ENCODE results near the gene RALGAPA2. TPM values are rescaled to one million over a fixed set of nuclear protein-coding genes. Genes with fewer than 3 reads are reported as not detected.

RALGAPA2 gene
- polyA plus RNA-seq, 1 donor from 2014 or later, result 5.4 TPM

DNA sequence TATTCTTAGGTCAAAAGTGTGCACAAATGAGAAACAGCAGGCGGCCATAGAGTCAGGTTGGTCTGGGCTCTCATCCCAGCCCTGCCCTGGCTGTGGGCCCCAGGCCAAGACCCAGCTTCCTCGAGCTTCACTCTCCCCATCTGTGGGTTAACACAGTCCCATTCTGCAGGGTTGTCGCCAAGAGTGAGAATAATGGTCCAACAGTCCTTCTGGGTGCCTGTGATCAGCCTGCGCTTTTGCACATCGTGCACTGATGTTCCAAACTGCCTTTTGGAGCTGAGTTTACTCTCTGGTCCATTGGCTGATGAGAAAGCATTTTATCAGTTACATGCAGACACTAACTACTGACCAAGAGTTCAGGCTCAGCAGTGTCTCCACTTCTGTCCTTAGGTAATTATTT is 261.9 kb downstream of the RALGAPA2 start:
- Mint-ChIP-seq H3K9me3 (no peaks in the 10 kb centered on the region), H3K27ac (no peak overlapping the region), H3K4me1 (peaks cover 10 to 21% (median 17%) of the 10 kb centered on the region in 3 donors), H3K36me3 (peaks cover 2% of the 10 kb centered on the region), H3K27me3 (no peaks in the 10 kb centered on the region), H3K4me3 (no peak overlapping the region)

DNA sequence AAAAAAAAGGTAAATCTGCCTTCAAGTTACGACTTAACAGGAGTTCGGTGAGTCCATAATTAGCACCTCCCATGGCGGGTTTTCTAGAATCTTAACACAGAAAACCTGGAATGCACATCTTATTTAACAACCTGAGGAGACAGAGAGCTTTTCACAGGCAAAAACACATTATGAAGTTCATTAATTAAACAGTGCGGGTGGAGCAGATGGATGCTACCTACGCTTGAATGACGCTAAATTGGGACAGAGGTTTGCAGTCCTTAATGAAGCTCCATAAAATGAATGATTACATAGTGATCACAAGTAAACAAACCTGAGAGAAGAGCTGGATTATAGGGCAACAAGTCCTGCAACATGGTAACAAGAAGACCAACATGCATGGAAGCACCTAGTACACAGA is 263.6 kb downstream of the RALGAPA2 start:
- Mint-ChIP-seq H3K9me3 (no peaks in the 10 kb centered on the region), H3K4me1 (peaks cover 10 to 19% (median 17%) of the 10 kb centered on the region in 3 donors)

DNA sequence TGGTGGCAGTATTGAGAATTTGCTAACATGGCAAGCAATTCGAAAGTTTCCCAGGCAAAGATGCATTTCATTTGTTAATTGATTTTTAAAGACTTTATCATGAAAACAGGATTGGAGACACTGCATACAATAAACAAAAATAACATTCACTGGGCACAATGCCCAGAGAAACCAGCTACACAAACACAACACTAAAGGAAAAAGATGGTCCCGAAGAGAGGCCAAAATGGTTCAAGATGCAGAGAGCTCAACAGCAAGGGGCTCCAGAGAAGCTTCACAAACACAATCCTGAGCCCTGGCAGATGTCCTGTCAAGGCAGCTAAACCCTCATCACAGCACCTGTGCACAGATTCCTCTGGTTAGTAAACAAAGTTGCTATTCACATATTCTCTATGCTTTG is 265.2 kb downstream of the RALGAPA2 start:
- no peak overlapping the region for H3K4me3 Mint-ChIP-seq
- peaks cover 4 to 11% (median 9%) of the 10 kb centered on the region in 3 donors for H3K4me1 Mint-ChIP-seq
- H3K36me3 Mint-ChIP-seq, result peaks cover 5% of the 10 kb centered on the region
- H3K27me3 Mint-ChIP-seq, result no peaks in the 10 kb centered on the region
- no peaks in the 10 kb centered on the region for H3K9me3 Mint-ChIP-seq
- H3K27ac Mint-ChIP-seq, result no peak overlapping the region

More for the DNA sequence above, 263.6 kb downstream of the RALGAPA2 start:
- Mint-ChIP-seq H3K4me3 (no peak overlapping the region), H3K36me3 (peaks cover 4% of the 10 kb centered on the region), H3K27ac (no peak overlapping the region), H3K27me3 (no peaks in the 10 kb centered on the region)

DNA sequence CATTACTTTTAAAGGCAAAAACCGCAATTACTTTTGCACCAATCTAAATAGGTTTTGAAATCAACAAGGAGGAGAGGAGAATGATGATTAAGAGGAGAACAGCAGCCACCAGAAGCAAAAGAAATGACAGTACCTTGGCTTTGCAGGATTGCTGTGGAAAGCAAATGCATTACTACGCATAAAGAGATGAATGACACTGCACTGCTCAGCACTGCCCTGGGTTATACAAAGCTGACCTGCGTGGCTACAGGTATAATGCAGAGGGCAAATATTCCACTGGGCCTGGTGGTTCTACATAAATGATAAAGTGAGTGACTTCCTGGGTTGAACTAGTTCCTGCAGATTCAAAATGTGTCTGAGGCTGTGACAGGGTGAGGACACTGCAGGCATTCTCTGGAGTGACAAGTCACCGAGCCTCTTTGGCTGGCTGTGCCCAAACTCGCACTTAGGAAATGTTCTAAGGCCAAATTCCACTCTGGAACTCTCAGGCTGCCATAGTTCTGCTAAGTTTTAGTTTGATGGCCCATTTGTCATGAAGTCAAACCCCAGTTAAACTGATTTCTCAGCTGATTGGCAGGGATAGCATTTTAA is 265.9 kb downstream of the RALGAPA2 start:
- Mint-ChIP-seq H3K4me1 (peaks cover 2 to 10% (median 6%) of the 10 kb centered on the region in 3 donors), H3K27me3 (no peaks in the 10 kb centered on the region), H3K27ac (no peak overlapping the region), H3K9me3 (no peaks in the 10 kb centered on the region), H3K36me3 (peaks cover 7% of the 10 kb centered on the region), H3K4me3 (no peak overlapping the region)

DNA sequence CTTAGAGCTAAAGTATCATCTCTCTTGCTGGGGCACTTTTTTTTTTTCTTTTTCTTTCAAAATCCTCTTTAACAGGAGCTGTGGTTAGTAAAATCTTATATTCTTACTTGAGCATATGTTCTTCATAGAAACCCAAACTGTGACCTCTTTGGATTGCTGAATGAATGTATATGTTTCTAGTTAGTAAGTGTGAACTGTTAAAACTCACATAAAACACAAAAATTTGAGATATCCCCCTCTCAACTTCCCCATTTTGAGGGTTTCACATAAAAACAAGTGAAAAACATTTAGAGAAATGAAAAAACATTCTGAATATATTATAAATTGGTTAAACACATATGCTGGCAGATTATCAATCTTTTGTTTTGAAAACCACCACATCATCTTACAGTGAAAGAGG is 266.4 kb downstream of the RALGAPA2 start:
- H3K4me3 Mint-ChIP-seq, result peak overlapping the region in 1 of 4 donors; percentile 22
- H3K27me3 Mint-ChIP-seq, result no peaks in the 10 kb centered on the region
- no peaks in the 10 kb centered on the region for H3K9me3 Mint-ChIP-seq
- peaks cover 2 to 10% (median 6%) of the 10 kb centered on the region in 3 donors for H3K4me1 Mint-ChIP-seq
- no peak overlapping the region for H3K27ac Mint-ChIP-seq
- peaks cover 9% of the 10 kb centered on the region for H3K36me3 Mint-ChIP-seq

DNA sequence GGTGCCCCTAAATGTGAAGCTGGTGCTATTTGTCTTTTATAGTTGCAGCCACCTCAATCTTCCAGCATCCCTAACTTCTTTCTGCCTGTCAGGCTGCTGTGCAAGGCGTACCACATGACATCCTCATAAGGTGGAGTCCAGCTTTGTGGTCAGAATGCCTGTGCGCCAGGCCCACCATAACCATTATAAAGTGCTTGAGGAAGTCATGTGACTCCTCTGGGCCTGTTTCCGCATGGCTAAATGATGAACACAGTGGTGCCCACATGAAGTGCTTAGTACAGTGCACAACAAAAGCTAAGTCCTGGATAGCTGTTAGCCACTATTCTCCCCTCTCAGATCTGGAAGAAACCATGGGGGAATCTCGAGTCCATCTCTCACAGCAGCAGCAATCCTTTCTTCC is 268.9 kb downstream of the RALGAPA2 start:
- peaks cover 9% of the 10 kb centered on the region for H3K36me3 Mint-ChIP-seq
- H3K4me1 Mint-ChIP-seq, result peaks cover 2 to 10% (median 6%) of the 10 kb centered on the region in 3 donors
- no peak overlapping the region for H3K27ac Mint-ChIP-seq
- H3K27me3 Mint-ChIP-seq, result no peaks in the 10 kb centered on the region
- no peak overlapping the region for H3K4me3 Mint-ChIP-seq
- no peaks in the 10 kb centered on the region for H3K9me3 Mint-ChIP-seq

DNA sequence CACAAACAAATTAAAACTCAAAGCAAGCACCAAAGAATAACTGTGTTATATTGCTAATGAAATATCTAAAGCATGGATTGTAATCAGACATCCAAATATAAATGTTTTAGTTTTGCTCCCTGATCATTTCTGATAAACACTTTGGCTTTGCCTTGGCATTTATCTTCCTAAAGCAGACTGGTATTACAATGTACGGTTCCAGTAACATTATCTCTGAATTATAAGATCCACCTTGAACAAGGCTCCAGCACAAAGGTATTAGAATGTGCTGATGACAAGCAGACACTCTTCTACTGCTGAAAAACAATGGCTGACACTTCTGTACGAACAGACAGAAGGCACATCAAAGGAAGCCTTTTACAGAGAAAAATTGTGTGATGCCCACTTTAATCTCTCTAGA is 270.0 kb downstream of the RALGAPA2 start:
- Mint-ChIP-seq H3K27ac (no peak overlapping the region), H3K9me3 (no peaks in the 10 kb centered on the region), H3K27me3 (no peaks in the 10 kb centered on the region), H3K36me3 (peaks cover 13% of the 10 kb centered on the region), H3K4me1 (peaks cover 2 to 10% (median 6%) of the 10 kb centered on the region in 3 donors), H3K4me3 (no peak overlapping the region)

DNA sequence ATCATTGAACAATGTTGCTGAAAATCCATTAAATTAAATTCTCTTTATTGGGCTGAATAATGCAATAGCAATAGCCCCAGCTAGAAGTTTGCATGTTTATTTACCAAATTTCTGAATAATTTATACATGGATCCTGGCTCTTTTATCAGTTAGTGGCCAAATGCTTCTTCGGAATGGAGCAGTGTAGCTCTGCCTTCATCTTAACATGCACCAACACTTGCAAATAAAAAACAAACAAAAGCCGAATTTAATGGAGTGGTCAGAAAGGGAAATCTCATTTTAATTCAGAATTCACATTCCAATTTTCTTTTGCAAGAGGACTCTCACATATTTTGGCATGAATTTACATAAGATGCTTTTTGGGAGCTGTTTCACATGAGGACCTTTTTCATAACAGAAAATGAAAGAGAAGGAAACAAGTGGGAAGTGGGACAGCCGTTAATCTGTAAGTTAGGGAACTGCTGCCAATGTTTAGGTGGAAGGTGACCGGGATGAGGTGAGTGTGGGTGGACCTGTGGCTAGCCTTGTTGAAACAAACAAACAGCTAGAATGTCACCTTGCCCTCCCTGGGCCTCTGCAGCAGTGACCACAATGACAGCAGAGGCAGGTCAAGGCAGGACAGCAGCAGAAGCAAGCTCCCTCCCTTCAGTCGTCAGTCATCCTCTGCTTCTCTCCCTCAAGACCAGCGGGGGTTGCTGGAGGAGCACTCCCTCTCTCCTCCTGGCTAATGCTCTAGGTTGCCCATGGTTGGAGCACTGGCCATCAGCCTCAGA is 271.4 kb downstream of the RALGAPA2 start:
- Mint-ChIP-seq H3K36me3 (peaks cover 14% of the 10 kb centered on the region), H3K4me1 (peaks cover 0 to 2% (median 2%) of the 10 kb centered on the region in 3 donors), H3K4me3 (no peak overlapping the region), H3K27me3 (no peaks in the 10 kb centered on the region), H3K9me3 (no peaks in the 10 kb centered on the region), H3K27ac (no peak overlapping the region)

DNA sequence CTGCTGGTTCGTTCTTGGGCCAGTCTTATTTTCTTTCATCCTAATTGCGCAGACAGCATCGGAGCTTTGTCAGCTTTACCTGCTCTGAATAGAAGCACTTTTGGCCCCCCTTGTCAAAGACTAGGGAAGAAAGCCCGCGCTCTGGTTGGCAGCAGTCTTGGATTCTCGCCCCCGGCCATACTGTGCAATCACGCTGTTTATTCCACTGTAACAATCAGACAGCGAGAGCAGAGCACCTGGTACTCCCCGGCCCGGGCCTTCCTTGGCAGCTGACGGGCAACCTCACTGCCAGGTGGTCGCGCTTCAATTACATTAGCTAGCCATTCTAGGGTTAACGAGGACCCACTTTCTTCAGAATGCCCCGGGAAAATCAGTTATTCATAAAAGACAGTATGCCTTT is 272.0 kb downstream of the RALGAPA2 start:
- Mint-ChIP-seq H3K36me3 (peaks cover 16% of the 10 kb centered on the region), H3K4me3 (no peak overlapping the region), H3K9me3 (no peaks in the 10 kb centered on the region), H3K27ac (no peak overlapping the region), H3K4me1 (no peaks in the 10 kb centered on the region), H3K27me3 (no peaks in the 10 kb centered on the region)

DNA sequence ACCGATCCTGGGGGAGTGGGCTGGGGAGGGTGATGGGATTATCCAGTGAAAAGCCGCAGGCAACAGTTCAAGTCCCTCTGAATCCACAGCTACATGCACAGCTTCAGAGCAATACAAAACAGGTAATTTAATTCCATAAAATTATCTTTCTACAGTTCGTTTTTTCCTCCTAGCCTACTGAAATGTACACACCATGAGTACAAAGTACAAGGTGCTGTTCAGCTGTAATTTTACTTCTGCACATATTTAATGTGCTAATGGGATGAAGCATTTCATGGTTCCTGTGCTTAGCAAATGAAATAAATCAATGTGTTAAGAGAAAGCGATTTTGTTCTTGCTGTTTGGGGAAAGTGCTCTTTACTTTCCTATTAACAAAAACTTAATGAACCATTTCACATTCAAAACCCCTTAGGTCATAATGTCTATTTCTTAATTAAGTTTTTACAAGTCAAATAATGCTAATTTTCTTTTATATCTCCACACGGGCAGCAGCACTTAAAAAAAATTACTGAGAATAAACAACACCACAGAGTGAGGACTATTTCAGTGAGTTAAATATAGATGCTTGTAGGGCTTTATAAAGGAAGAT is 272.7 kb downstream of the RALGAPA2 start:
- no peaks in the 10 kb centered on the region for H3K4me1 Mint-ChIP-seq
- no peak overlapping the region for H3K4me3 Mint-ChIP-seq
- no peaks in the 10 kb centered on the region for H3K27me3 Mint-ChIP-seq

DNA sequence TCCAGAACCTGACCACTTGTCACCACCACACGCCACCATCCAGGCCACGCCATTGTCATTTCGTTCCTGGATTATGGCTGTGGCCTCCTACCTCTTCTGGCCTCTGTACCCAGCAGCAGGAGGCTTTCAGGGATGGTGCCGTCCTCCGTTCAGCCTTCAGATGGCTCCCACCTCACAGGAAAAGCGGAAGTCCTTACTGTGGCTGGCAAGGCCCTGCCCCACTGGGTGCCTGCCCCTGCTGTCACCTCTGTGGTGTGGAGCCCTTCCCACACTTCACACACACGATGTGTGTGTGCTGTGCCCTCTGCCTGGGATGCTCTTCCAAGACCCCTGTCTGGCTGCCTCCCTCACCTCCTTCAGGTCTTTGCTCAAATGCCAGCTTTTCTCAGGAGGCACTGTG is 275.1 kb downstream of the RALGAPA2 start:
- Mint-ChIP-seq H3K36me3 (peaks cover 11% of the 10 kb centered on the region), H3K4me1 (peaks cover 0 to 1% (median 1%) of the 10 kb centered on the region in 3 donors), H3K27ac (peak overlapping the region in 1 of 3 donors; percentile 62), H3K4me3 (no peak overlapping the region), H3K27me3 (no peaks in the 10 kb centered on the region), H3K9me3 (no peaks in the 10 kb centered on the region)

More for the DNA sequence above, 272.7 kb downstream of the RALGAPA2 start:
- Mint-ChIP-seq H3K9me3 (no peaks in the 10 kb centered on the region), H3K27ac (no peak overlapping the region), H3K36me3 (peaks cover 16% of the 10 kb centered on the region)

DNA sequence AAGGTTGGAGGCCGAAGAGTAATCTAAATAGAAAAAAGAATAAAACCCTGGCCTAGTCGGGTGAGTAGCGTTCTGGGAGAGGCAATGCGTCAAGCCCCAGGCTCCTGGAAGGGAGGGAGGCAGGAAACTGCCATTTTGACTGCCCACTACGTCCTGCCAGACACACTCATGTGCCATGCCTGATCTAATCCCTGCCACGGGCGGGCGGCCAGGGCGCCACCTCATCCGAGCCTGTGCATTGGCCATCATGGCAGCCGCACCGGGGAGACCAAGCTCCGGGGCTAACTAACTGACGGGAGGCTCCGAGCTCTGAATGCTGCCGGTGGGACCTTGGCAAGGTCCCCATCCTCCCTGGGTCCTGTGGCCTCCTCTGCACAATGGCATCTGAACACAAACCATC is 275.8 kb downstream of the RALGAPA2 start:
- Mint-ChIP-seq H3K4me3 (no peak overlapping the region), H3K27me3 (no peaks in the 10 kb centered on the region), H3K36me3 (peaks cover 11% of the 10 kb centered on the region)

DNA sequence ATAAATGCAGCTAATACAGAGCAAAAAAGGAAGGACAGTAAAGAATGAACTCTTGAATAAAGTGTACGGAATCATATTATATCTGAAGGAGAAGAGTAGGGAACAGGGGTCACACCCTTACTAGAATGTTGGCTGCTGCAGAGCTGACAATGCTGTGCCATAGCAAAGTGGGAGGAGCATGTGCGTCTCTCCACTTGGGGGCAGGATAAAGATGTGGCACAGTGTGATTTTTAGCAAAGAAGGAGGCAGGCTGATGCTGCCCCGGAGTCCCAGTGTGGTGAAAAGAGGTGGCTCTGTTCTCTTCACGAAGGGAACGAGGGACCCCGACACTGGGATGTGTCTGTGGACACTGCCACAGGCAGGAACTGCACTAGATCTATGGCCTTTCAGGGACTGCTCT is 277.0 kb downstream of the RALGAPA2 start:
- H3K9me3 Mint-ChIP-seq, result no peaks in the 10 kb centered on the region
- no peaks in the 10 kb centered on the region for H3K27me3 Mint-ChIP-seq
- no peak overlapping the region for H3K27ac Mint-ChIP-seq
- H3K36me3 Mint-ChIP-seq, result peaks cover 7% of the 10 kb centered on the region
- H3K4me3 Mint-ChIP-seq, result no peak overlapping the region
- peaks cover 0 to 1% (median 1%) of the 10 kb centered on the region in 3 donors for H3K4me1 Mint-ChIP-seq

More for the DNA sequence above, 275.8 kb downstream of the RALGAPA2 start:
- Mint-ChIP-seq H3K27ac (no peak overlapping the region), H3K9me3 (no peaks in the 10 kb centered on the region), H3K4me1 (peaks cover 0 to 1% (median 1%) of the 10 kb centered on the region in 3 donors)

DNA sequence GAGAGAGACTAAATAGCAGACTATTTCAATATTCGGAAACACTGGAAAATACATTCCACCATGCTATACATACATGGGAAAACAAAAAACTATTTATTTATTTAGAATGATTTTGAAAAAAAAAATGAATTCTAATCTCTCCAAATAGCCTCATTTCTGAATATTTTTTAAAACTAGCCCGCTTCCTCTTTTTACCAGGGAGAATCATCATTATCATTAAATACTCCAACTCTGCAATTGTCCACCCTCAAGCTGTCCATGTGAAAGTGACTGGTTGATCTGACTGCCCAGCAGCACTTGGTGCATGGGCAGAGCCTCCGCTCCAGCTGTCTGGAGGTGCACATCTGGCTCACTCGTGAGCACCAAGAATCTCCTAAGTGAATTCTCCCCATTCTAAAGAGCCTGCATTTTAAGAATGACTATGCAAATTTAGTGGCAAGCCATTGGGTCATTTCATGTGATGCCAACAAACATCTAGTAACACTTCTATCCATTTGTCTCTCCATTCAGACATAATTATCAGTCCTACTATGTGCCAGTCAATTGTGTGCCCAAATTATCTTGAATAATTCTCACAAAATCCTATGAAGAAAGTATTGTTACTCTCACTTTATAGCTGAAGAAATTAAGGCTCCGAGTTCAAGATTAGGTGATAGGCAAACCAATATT is 279.7 kb downstream of the RALGAPA2 start:
- H3K27me3 Mint-ChIP-seq, result no peaks in the 10 kb centered on the region
- peaks cover 5% of the 10 kb centered on the region for H3K36me3 Mint-ChIP-seq
- H3K4me1 Mint-ChIP-seq, result peaks cover 0 to 1% (median 1%) of the 10 kb centered on the region in 3 donors
- no peaks in the 10 kb centered on the region for H3K9me3 Mint-ChIP-seq
- H3K27ac Mint-ChIP-seq, result no peak overlapping the region
- H3K4me3 Mint-ChIP-seq, result no peak overlapping the region

DNA sequence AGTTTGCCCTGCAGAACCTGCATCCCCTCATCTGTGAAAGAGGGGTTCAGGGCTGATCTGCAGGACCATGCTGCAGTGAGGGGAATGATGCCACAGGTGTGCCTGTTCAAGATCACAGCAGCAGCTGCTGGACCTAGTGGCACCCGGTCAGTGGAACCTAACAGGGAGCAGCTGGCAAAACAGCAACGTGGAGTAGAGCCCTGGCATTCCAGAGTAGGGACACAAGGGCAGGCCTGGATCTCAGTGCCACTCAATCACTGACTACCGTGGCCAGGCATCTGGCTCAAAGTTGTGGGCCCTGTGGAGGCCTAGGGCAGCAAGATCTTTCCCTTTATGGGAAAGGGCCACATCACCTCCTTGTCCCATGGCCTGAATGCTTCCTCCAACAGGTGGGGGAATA is 282.4 kb downstream of the RALGAPA2 start:
- H3K27ac Mint-ChIP-seq, result peak overlapping the region in 1 of 3 donors; percentile 35
- no peaks in the 10 kb centered on the region for H3K36me3 Mint-ChIP-seq
- H3K4me1 Mint-ChIP-seq, result peaks cover 0 to 1% (median 1%) of the 10 kb centered on the region in 3 donors

More for the DNA sequence above, 282.4 kb downstream of the RALGAPA2 start:
- Mint-ChIP-seq H3K9me3 (no peaks in the 10 kb centered on the region), H3K4me3 (no peak overlapping the region), H3K27me3 (no peaks in the 10 kb centered on the region)

Measured in IgD-negative memory B cell (primary cell).